D721Med (cell line): ENCODE measurements around the gene TLE2.

ENCODE experiments used
- DNase-seq: peaks from one replicate; pipeline ENCODE4 v3.0.0; 2011; ENCODE audit warnings: low spot score; ENCODE audit not compliant: insufficient read length
- FAIRE-seq: peaks from 2 replicates; lab custom pipeline; 2011; peaks lifted over from hg19 to GRCh38; lab: Jason Lieb, UNC
- TF ChIP-seq, protein P1 (sequence below): IDR thresholded peaks from 2 replicates; pipeline ENCODE4 v1.5.1; 2012; ENCODE audit warnings: mild to moderate bottlenecking, control low read depth; ENCODE audit not compliant: insufficient read depth; ENCODE audit errors: missing control alignments

Gene TLE2

DNA sequence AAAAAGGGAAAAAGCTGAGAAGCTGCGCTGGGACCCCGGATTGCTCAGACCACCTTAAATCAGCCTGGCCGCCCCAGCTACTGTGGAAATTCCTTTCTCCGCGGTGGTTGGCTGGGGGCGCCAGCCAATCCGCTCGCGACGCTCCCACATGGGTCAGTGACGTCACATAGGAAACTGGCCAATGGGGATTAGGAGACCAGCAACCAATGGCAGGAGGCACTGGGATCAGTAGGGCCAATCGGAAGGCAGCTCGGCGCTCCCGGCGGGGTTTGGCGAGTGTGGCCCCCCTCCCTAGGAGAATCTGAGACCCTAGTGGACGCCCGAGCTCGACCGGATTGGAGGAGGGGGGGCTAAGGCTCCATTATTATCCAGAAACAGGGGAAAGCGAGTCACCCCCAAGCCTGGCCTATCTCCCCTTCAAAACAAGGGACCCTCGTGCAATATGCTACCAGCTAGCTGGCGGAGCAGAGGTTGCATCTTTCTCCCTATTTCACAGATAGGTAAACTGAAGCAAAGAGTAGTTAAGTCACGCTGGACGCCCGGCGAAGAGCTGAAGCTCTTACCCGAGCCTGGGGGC, 6.5 kb upstream of the TLE2 start:
- FAIRE-seq: no peak

DNA sequence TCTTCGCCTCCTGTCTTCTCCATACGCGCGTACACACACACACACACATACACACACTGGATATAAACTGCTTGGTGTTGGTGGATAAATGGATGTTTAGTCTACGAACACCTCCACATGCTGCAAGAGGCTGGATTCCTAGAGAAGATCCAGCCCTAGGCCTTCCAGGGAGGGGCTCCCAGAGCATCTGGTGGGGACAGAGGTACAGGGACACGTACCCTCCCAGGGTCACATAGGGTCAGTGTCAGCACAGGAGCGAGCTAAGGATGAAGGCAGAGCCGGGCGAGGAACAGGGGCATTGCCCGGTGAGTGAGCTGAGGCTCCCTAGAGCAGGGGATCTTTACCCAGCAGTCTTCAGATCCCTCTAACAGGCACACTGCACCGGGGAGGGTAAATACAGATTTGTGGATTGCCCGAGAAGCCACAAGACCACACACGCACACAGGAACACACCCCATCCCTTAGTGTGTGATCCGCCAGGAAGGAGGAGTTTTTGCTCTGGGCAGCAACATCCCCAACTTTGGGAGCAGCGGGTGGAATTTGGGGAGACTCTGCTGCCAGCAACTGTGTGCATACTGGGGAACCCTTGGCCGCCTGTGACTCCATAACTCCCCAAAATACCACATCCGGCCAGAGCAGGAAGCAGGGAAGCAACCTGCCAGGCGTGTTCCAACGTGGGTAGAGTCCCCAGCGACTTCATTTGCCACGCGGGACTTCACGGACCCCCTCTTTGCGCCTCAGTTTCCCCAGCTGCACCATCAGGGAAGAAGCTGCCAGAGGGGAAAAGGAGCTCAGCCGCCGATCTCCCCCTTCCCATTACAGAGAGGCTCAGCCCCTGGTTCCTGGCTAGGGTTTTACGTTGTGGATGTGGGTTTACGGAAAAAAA, 5.8 kb upstream of the TLE2 start:
- TF ChIP-seq, protein P1, sequence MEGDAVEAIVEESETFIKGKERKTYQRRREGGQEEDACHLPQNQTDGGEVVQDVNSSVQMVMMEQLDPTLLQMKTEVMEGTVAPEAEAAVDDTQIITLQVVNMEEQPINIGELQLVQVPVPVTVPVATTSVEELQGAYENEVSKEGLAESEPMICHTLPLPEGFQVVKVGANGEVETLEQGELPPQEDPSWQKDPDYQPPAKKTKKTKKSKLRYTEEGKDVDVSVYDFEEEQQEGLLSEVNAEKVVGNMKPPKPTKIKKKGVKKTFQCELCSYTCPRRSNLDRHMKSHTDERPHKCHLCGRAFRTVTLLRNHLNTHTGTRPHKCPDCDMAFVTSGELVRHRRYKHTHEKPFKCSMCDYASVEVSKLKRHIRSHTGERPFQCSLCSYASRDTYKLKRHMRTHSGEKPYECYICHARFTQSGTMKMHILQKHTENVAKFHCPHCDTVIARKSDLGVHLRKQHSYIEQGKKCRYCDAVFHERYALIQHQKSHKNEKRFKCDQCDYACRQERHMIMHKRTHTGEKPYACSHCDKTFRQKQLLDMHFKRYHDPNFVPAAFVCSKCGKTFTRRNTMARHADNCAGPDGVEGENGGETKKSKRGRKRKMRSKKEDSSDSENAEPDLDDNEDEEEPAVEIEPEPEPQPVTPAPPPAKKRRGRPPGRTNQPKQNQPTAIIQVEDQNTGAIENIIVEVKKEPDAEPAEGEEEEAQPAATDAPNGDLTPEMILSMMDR: no peak
- DNase-seq (no peak), FAIRE-seq (no peak)

More for the DNA sequence above, 6.5 kb upstream of the TLE2 start:
- TF ChIP-seq, protein P1: no peak
- DNase-seq: peak; percentile 98

DNA sequence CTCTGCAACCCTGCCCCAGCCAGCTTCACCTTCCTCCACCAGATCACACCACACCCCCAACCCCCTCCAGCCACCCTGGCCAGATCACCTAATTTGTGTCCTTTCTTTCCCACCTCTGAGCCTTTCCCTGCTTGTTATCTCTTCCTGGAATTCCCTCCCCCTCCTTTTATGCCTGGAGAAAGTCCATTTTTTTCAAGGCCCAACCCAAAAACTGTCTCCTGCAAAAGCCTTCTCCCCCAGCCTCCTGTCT, 5.3 kb upstream of the TLE2 start:
- FAIRE-seq: no peak
- no peak for DNase-seq
- TF ChIP-seq, protein P1: no peak

DNA sequence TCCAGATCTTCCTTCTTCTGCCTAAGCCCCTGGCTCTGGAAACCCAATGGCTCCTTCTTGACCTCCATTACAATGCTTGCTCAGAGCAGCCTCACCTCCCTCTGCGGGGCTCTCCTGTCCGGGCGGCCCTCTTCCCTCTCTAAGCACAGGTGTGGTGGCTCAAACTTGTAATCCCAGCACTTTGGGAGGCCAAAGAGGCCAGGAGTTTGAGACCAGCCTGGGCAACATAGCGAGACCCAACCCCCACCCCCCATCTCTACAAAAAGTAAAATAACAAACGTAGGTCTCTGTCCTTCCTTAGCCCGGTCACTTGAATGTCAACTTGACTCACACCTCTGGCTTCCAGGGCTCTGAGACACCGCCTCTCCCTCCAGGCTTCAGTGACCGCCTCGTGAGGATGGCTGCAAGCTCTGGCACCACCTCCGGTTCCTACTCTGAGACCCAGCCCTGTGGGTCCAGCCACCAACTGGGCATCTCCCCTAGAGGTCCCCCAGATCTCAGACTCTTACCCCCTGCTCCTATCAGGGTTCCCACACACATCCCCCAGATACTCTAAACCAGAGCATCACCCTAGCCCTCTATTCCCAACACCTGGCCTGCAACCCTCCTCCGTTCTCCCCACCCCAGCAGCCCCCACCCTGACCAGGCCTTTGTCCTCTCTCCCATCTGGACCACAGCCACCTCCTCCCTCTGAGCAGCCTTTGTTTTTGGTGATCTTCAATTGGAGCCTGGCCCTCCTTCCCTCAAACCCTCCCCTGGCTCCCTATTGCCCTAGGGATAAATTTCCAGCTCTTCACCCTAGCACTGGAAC, 4.7 kb upstream of the TLE2 start:
- no peak for DNase-seq
- TF ChIP-seq, protein P1: no peak
- FAIRE-seq: no peak

DNA sequence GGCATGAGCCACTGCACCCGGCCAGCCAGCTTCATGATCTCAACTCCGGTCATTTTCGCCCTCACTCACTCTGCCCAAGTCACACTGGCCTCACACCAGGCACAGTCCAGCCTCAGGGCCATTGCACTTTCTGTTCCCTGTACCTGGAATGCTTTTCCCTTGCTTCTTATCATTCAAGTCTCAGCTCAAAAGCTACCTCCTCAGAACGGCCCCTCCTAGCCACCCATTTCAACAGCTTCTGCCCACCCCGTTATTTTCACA, 2.5 kb upstream of the TLE2 start:
- TF ChIP-seq, protein P1: no peak
- no peak for DNase-seq
- FAIRE-seq: no peak

DNA sequence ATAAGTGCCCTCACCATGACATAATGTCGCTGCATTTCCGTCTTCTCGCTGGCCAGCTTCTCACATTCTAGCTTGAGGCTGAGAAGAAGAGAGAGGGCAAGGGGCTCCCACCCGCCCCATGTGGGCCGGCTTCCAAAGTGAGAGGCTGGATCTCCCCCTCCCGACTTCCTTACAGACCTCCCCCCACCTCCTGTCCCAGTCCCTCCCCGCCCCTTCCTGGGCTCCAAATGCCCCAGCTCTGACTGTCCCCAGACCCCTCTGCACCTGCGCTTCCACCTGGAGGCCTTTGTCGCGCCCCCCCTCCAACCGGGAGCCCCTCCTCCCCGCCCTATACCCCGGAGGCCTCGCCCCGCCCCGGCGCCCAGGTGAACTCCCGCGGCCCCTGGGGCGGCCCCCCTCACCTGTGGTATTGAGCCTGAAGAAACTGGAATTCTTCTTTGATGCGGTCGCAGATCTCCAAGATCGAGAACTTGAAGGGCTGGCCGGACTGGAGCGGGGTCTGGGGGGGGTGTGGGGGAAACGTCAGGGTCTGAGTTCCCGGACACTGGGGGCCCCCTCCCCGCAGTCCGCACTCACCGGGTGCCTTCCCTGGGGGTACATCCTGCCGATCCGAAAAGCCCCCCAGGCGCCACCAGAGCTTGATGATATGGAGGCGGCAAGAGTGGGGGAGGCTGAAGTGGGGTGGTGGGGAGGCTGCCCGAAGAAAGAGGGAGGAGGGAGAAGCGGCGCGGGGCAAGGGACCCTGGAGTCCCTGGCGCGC, 595 bp downstream of the TLE2 start:
- TF ChIP-seq, protein P1: no peak
- DNase-seq (no peak), FAIRE-seq (no peak)

DNA sequence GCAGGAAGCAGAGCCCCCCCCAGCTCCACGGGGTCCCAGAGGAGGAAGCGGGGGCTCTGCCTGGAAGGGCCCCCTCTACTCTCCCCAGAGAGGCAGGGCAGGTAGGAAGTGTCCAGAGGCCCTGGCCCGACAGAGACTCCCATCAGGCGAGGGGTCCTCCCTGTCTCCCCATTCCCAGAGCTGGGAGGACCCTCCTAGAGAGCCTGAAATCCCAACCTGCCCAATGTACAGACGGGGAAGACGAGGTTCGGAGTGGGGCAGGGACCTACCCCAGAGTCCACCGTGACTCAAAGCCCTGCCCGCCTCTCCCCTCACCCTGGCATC, 1.1 kb downstream of the TLE2 start:
- DNase-seq: no peak
- no peak for FAIRE-seq
- TF ChIP-seq, protein P1: no peak
